Esophagus muscularis mucosa (tissue), 4 donors: Measurements from ENCODE around the gene RAB11FIP5.

Experiments
- CTCF ChIP-seq, 3 experiments: fragments of 200-600 bp in 2 of 3; fragments of 450-650 bp in 1 of 3; sonication (generic) in 2 of 3; IDR thresholded peaks; one replicate each; pipeline ENCODE4 v1.5.1; 2017 to 2019; ENCODE audit warnings: antibody characterized with exemption in 3 of 3, mild to moderate bottlenecking in 2 of 3, moderate library complexity in 1 of 3
- EP300 ChIP-seq: sonication (generic); formaldehyde crosslinking; IDR thresholded peaks from one replicate; pipeline ENCODE4 v1.6.1; 2017; ENCODE audit warnings: antibody characterized with exemption
- POLR2A ChIP-seq: fragments of 450-650 bp; IDR thresholded peaks from one replicate; pipeline ENCODE4 v1.6.1; 2017; ENCODE audit warnings: antibody characterized with exemption, moderate library complexity, mild to moderate bottlenecking, low read depth
- POLR2AphosphoS5 ChIP-seq, 2 donors: sonication (generic); formaldehyde crosslinking; IDR thresholded peaks; one replicate each; pipeline ENCODE4 v1.6.1; 2017; ENCODE audit warnings: antibody characterized with exemption in 2 of 2

- TF ChIP-seq POLR2A (no peak), CTCF (IDR thresholded peaks at IDR 0.05) (no peak), EP300 (no peak), POLR2AphosphoS5 (IDR thresholded peaks at IDR 0.05) (no peak)
Observed at GRCh38 chr2:73037947-73038585, 74.7 kb downstream of the RAB11FIP5 start.
